K562 (cell line): Measurements from ENCODE around the gene IFT122. TPM values are rescaled to one million over a fixed set of nuclear protein-coding genes. Genes with fewer than 3 reads are reported as not detected.

Experiments
- ATAC-seq: fragments of 200-7000 bp; cut with Tn5 transposase; 3 replicates; pipeline ENCODE4 v1.9.1; 2020; ENCODE audit warnings: moderate library complexity
- BruUV-seq: library from RNA; stranded (reverse); fragments of 400-500 nt; replicated peaks from 2 replicates; lab custom pipeline; 2021; lab: Mats Ljungman, UMichigan
- CTCF ChIA-PET: fragments of 300-600 bp; formaldehyde crosslinking; extraction: SDS; loops from one replicate; lab custom pipeline; 2021; ENCODE audit warnings: low intra/inter-chr PET ratio; lab: Yijun Ruan, JAX
- POLR2A ChIA-PET: fragments of 300-600, 350-650 bp; sonication (Branson Sonifier 250); formaldehyde crosslinking; extraction: SDS; loops from one replicate; lab custom pipeline; 2021; ENCODE audit warnings: antibody characterized with exemption, inconsistent platforms; lab: Yijun Ruan, JAX
- DNase-seq, 4 experiments: peaks; one replicate each; pipeline versions ENCODE4 v3.0.0 to v3.0.0-alpha.2; 2011 to 2018; ENCODE audit warnings: low spot score in 3 of 4, mixed read lengths in 3 of 4; ENCODE audit errors: extremely low read depth in 1 of 4
- FAIRE-seq: peaks from 2 replicates; lab custom pipeline; 2011; peaks lifted over from hg19 to GRCh38; lab: Jason Lieb, UNC
- H2AFZ ChIP-seq: 2 replicates; pipeline ENCODE4 v1.6.0; 2011; ENCODE audit warnings: low read depth, low read length, control low read depth, inconsistent platforms
- H3K27ac ChIP-seq: fragments of 200-600 bp; 3 replicates; pipeline ENCODE4 v1.8.0; 2011; ENCODE audit warnings: low read depth, mild to moderate bottlenecking, control low read depth, inconsistent platforms, low read length, moderate library complexity, mixed read lengths; ENCODE audit errors: extremely low read depth
- H3K27me3 ChIP-seq, 2 experiments: fragments of 300-600 bp in 1 of 2; 2 replicates in 1 of 2; 3 replicates in 1 of 2; pipeline versions ENCODE4 v1.6.0 to v1.8.0; 2011; ENCODE audit warnings: inconsistent platforms in 2 of 2, low read length in 2 of 2, mild to moderate bottlenecking in 1 of 2, mixed read lengths in 1 of 2, moderate library complexity in 1 of 2; ENCODE audit not compliant: control insufficient read depth in 2 of 2, insufficient read depth in 2 of 2
- H3K36me3 ChIP-seq: fragments of 300-600 bp; 3 replicates; pipeline ENCODE4 v1.8.0; 2011; ENCODE audit warnings: mild to moderate bottlenecking, low read length, inconsistent platforms; ENCODE audit not compliant: control insufficient read depth, insufficient read depth
- H3K4me1 ChIP-seq, 2 experiments: fragments of 200-600 bp in 1 of 2; replicated peaks in 1 of 2; 2 replicates in 1 of 2; 3 replicates in 1 of 2; pipeline versions ENCODE4 v1.5.1 to v1.8.0; 2011; ENCODE audit warnings: inconsistent platforms in 2 of 2, low read length in 2 of 2, mild to moderate bottlenecking in 1 of 2, mixed read lengths in 1 of 2, moderate library complexity in 1 of 2; ENCODE audit not compliant: control insufficient read depth in 2 of 2, insufficient read depth in 2 of 2
- H3K4me2 ChIP-seq: 2 replicates; pipeline ENCODE4 v1.6.1; 2011; ENCODE audit warnings: low read length, control low read depth, inconsistent platforms, mixed read lengths; ENCODE audit not compliant: insufficient read depth
- H3K4me3 ChIP-seq: fragments of 200-600 bp; sonication (generic), shearing (Covaris generic); 2 replicates; pipeline ENCODE4 v1.5.1; 2016; ENCODE audit warnings: control low read depth, inconsistent platforms
- H3K79me2 ChIP-seq: fragments of 200-600 bp; 3 replicates; pipeline ENCODE4 v1.8.0; 2011; ENCODE audit warnings: low read length, inconsistent platforms; ENCODE audit not compliant: control insufficient read depth, insufficient read depth
- H3K9ac ChIP-seq, 2 experiments: 2 replicates each; pipeline versions ENCODE4 v1.6.0 to v1.6.1; 2011; ENCODE audit warnings: low read depth in 2 of 2, low read length in 2 of 2, control low read depth in 1 of 2, inconsistent platforms in 1 of 2, mild to moderate bottlenecking in 1 of 2, mixed read lengths in 1 of 2; ENCODE audit not compliant: insufficient read depth in 1 of 2
- H3K9me1 ChIP-seq: one replicate; pipeline ENCODE4 v1.6.0; 2011; ENCODE audit warnings: inconsistent platforms, mild to moderate bottlenecking, low read length, moderate library complexity; ENCODE audit not compliant: control insufficient read depth, insufficient read depth
- H3K9me3 ChIP-seq: replicated peaks from 2 replicates; pipeline ENCODE4 v1.5.1; 2011; ENCODE audit warnings: low read depth, low read length, inconsistent platforms; ENCODE audit not compliant: control insufficient read depth, insufficient read depth
- H4K20me1 ChIP-seq: replicated peaks from 2 replicates; pipeline ENCODE4 v1.6.1; 2011; ENCODE audit warnings: low read length, inconsistent platforms, mixed read lengths; ENCODE audit not compliant: control insufficient read depth, insufficient read depth
- DNMT1 ChIP-seq: fragments of 450-650 bp; IDR thresholded peaks from 2 replicates; pipeline ENCODE4 v1.6.1; 2016; ENCODE audit warnings: antibody characterized with exemption, mild to moderate bottlenecking
- FOXA1 ChIP-seq: fragments of 450-650 bp; IDR thresholded peaks from 2 replicates; pipeline ENCODE4 v1.6.1; 2016; ENCODE audit warnings: mild to moderate bottlenecking, borderline replicate concordance
- IRF2 ChIP-seq: sonication (generic); formaldehyde crosslinking; IDR thresholded peaks from 2 replicates; pipeline ENCODE4 v1.8.1; 2022; ENCODE audit warnings: mild to moderate bottlenecking, missing genetic modification reagents
- KDM1A ChIP-seq, 2 experiments: fragments of 450-650 bp; IDR thresholded peaks; 2 replicates each; pipeline ENCODE4 v1.6.1; 2016; ENCODE audit warnings: mild to moderate bottlenecking in 2 of 2
- L3MBTL2 ChIP-seq: fragments of 450-650 bp; IDR thresholded peaks from 2 replicates; pipeline ENCODE4 v1.6.1; 2016; ENCODE audit warnings: mild to moderate bottlenecking, moderate library complexity
- LEF1 ChIP-seq: fragments of 450-650 bp; IDR thresholded peaks from 2 replicates; pipeline ENCODE4 v1.6.1; 2016; ENCODE audit warnings: mild to moderate bottlenecking
- MEIS2 ChIP-seq: fragments of 450-650 bp; IDR thresholded peaks from 2 replicates; pipeline ENCODE4 v1.6.1; 2014; ENCODE audit warnings: mild to moderate bottlenecking; ENCODE audit not compliant: partially characterized antibody
- PHB2 ChIP-seq: fragments of 450-650 bp; IDR thresholded peaks from 2 replicates; pipeline ENCODE4 v1.6.1; 2017; ENCODE audit warnings: low read depth
- RBBP5 ChIP-seq: fragments of 200-600 bp; sonication (generic); IDR thresholded peaks from 2 replicates; pipeline ENCODE4 v1.6.1; 2012; ENCODE audit warnings: borderline replicate concordance, mild to moderate bottlenecking, low read length, control low read depth, inconsistent platforms; ENCODE audit not compliant: insufficient read depth, poor library complexity, severe bottlenecking
- ZFX ChIP-seq: sonication (generic); formaldehyde crosslinking; IDR thresholded peaks from 2 replicates; pipeline ENCODE4 v1.8.0; 2022; ENCODE audit warnings: mild to moderate bottlenecking, missing genetic modification reagents, moderate library complexity
- ZNF586 ChIP-seq: fragments of 450-650 bp; formaldehyde crosslinking; conservative IDR thresholded peaks from 2 replicates; pipeline ENCODE4 v1.4.0; 2020; ENCODE audit warnings: mild to moderate bottlenecking, moderate library complexity
- ZNF717 ChIP-seq: fragments of 250-450 bp; sonication (Bioruptor Pico); IDR thresholded peaks from 2 replicates; pipeline ENCODE4 v1.5.0; 2021
- ZNF740 ChIP-seq, 3 experiments: fragments of 200-800 bp in 1 of 3; sonication (Bioruptor generic) in 1 of 3; sonication (generic) in 1 of 3; formaldehyde crosslinking in 1 of 3; IDR thresholded peaks; 2 replicates each; pipeline versions ENCODE4 v1.6.1 to v1.8.0; 2016 to 2022; ENCODE audit warnings: mild to moderate bottlenecking in 2 of 3, missing compliant biosample characterization in 2 of 3, missing genetic modification characterization in 2 of 3, missing genetic modification reagents in 1 of 3
- WGBS: fragments of 100-300 bp; shearing (Covaris generic); methylation state at CpG from one replicate; pipeline ENCODE4 v1.1.6; 2016; ENCODE audit warnings: low coverage, mixed read lengths; ENCODE audit not compliant: insufficient coverage; ENCODE audit errors: missing lambda C conversion rate; 5-methylcytosine and 5-hydroxymethylcytosine counted together
- in situ Hi-C: fragments of 300-500 bp; cut with MboI; formaldehyde crosslinking; loops from 4 replicates; pipeline ENCODE4 v1.15.0; 2018; ENCODE audit warnings: inconsistent platforms, mixed read lengths
- intact Hi-C: fragments of 100-400 bp; cut with micrococcal nuclease; formaldehyde crosslinking; loops from 2 replicates; pipeline ENCODE4 v1.14.2; 2022
- polyA plus RNA-seq, 8 experiments: library from polyadenylated mRNA; depleted of rRNA in 4 of 8; stranded (reverse) in 5 of 8; unstranded in 3 of 8; fragments of >200 nt; fragmentation: Nextera tagmentation in 2 of 8; fragmentation: Illumina TruSeq in 1 of 8; extraction: Ambion mirVana in 2 of 8; extraction: Trizol in 1 of 8; gene quantifications; 2 replicates each; pipeline versions ENCODE4 v1.2.1 to v1.2.3, GENCODE V29; 2011 to 2014; ENCODE audit warnings: inconsistent platforms in 1 of 8, missing spikeins in 1 of 8
- total RNA-seq, 7 experiments: library from RNA; depleted of rRNA in 6 of 7; stranded (reverse); fragments of >200 nt in 6 of 7; fragmentation: Illumina TruSeq in 2 of 7; extraction: Trizol in 2 of 7; gene quantifications; 2 replicates each; pipeline versions ENCODE4 v1.2.1 to v1.2.3, GENCODE V29; 2011 to 2021; ENCODE audit warnings: low replicate concordance in 1 of 7
- TF ChIP-seq, protein P1 (sequence below): fragments of 450-650 bp; IDR thresholded peaks from 2 replicates; pipeline ENCODE4 v1.6.1; 2018; ENCODE audit not compliant: partially characterized antibody
- TF ChIP-seq, protein P2 (sequence below): fragments of 450-650 bp; IDR thresholded peaks from 2 replicates; pipeline ENCODE4 v1.6.1; 2016; ENCODE audit warnings: antibody characterized with exemption

IFT122 gene
- total and polyA plus RNA-seq, 9 of the 15 experiments (the other 6 are each of a cell fraction or from before 2014, with no cell fraction given): 2.4 to 11.5 (median 7.7) TPM

DNA sequence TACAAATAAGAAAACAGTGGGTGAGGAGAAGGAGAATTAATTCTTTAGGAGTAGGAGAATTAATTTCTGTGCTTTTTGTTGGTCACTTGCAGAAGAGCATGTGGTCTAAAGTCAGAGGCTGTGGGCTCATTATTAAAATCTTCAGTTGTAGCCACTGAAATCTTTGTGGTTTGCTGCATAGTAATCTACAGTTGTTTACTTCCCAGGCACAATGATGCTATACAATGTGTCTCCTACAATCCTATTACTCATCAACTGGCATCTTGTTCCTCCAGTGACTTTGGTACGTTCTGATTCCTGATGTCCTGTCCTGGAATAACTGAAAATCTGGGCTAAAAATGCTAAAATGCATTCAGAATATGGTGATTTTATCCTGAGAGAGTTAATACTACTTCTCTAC lies 21.0 kb downstream of the IFT122 start:
- no peak overlapping the region for H3K4me3 ChIP-seq
- ATAC-seq (no peak), FAIRE-seq (no peak), DNase-seq (peak in 1 of 4 experiments; percentile 23)
- POLR2A ChIA-PET: interaction anchor here (0.7 to 1.8 kb wide), 3 partner anchors 12 to 145 kb away, joined by 3 to 14 read pairs (median 3); partner anchors contain the start of genes IFT122 and MBD4
- no peaks in the 10 kb centered on the region for H3K9me1 ChIP-seq
- H3K4me2 ChIP-seq: peak overlapping the region; percentile 90
- H3K79me2 ChIP-seq: no peaks in the 10 kb centered on the region
- CTCF ChIA-PET: no interaction called here
- H3K27ac ChIP-seq: peak overlapping the region; percentile 99
- intact Hi-C loops (no loop called here), in situ Hi-C loops (no loop called here)
- H4K20me1 ChIP-seq: no peaks in the 10 kb centered on the region
- H2AFZ ChIP-seq: peak overlapping the region; percentile 89
- no TSS peak for BruUV-seq
- H3K27me3 ChIP-seq: no peaks in the 10 kb centered on the region
- H3K36me3 ChIP-seq: peaks cover 4% of the 10 kb centered on the region; the same call in 1 of the 3 replicates
- 33% methylated on average over 1 of the region's 1 CpG for WGBS
- peaks cover 14 to 39% of the 10 kb centered on the region in 2 experiments for H3K4me1 ChIP-seq
- H3K9me3 ChIP-seq: no peaks in the 10 kb centered on the region
- H3K9ac ChIP-seq: peak overlapping the region in 1 of 2 experiments; percentile 86; a peak in 2 of 4 replicates
- TF ChIP-seq DNMT1: no peak
- TF ChIP-seq KDM1A (IDR thresholded peaks at IDR 0.05): 0 out of 4 replicates have a peak, but pooled peaks of 1 of the 2 experiments have one; percentile 10
- TF ChIP-seq MEIS2: peak; percentile 6
- TF ChIP-seq LEF1: peak; percentile 11; the same call in 1 of the 2 replicates
- peak; percentile 46 for TF ChIP-seq ZFX (CRISPR knock-in tag)
- TF ChIP-seq L3MBTL2: peak; percentile 27; the same call in 1 of the 2 replicates
- no peak for TF ChIP-seq ZNF586 (CRISPR knock-in tag)
- TF ChIP-seq, protein P1, sequence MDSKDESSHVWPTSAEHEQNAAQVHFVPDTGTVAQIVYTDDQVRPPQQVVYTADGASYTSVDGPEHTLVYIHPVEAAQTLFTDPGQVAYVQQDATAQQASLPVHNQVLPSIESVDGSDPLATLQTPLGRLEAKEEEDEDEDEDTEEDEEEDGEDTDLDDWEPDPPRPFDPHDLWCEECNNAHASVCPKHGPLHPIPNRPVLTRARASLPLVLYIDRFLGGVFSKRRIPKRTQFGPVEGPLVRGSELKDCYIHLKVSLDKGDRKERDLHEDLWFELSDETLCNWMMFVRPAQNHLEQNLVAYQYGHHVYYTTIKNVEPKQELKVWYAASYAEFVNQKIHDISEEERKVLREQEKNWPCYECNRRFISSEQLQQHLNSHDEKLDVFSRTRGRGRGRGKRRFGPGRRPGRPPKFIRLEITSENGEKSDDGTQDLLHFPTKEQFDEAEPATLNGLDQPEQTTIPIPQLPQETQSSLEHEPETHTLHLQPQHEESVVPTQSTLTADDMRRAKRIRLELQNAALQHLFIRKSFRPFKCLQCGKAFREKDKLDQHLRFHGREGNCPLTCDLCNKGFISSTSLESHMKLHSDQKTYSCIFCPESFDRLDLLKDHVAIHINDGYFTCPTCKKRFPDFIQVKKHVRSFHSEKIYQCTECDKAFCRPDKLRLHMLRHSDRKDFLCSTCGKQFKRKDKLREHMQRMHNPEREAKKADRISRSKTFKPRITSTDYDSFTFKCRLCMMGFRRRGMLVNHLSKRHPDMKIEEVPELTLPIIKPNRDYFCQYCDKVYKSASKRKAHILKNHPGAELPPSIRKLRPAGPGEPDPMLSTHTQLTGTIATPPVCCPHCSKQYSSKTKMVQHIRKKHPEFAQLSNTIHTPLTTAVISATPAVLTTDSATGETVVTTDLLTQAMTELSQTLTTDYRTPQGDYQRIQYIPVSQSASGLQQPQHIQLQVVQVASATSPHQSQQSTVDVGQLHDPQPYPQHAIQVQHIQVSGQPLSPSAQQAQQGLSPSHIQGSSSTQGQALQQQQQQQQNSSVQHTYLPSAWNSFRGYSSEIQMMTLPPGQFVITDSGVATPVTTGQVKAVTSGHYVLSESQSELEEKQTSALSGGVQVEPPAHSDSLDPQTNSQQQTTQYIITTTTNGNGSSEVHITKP: peak; percentile 17
- no peak for TF ChIP-seq ZNF740 (CRISPR knock-in tag; IDR thresholded peaks at IDR 0.05)
- TF ChIP-seq ZNF740 (tag; IDR thresholded peaks at IDR 0.05): no peak
- TF ChIP-seq FOXA1: no peak
- no peak for TF ChIP-seq PHB2
- no peak for TF ChIP-seq RBBP5
- TF ChIP-seq, protein P2, sequence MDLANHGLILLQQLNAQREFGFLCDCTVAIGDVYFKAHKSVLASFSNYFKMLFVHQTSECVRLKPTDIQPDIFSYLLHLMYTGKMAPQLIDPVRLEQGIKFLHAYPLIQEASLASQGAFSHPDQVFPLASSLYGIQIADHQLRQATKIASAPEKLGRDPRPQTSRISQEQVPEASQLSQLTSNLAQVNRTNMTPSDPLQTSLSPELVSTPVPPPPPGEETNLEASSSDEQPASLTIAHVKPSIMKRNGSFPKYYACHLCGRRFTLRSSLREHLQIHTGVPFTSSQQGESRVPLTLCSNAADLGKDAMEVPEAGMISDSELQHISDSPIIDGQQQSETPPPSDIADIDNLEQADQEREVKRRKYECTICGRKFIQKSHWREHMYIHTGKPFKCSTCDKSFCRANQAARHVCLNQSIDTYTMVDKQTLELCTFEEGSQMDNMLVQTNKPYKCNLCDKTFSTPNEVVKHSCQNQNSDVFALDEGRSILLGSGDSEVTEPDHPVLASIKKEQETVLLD: no peak
- TF ChIP-seq IRF2 (CRISPR knock-in tag): no peak
- no peak for TF ChIP-seq ZNF717 (CRISPR knock-in tag)
